Neuronal stem cell (in vitro differentiated cells): Measurements from ENCODE around the gene NUDT17.

Source experiments
- DNase-seq: peaks from one replicate; pipeline ENCODE4 v3.0.0-alpha.2; 2013; ENCODE audit warnings: low spot score
- H2AFZ ChIP-seq: one replicate; pipeline ENCODE4 v1.6.1; 2013; ENCODE audit warnings: mild to moderate bottlenecking, low read length, inconsistent platforms
- H2AK5ac ChIP-seq: 2 replicates; pipeline ENCODE4 v1.6.1; 2013; ENCODE audit warnings: low read depth, mild to moderate bottlenecking, inconsistent platforms, low read length, moderate library complexity, mixed read lengths
- H2BK120ac ChIP-seq: 2 replicates; pipeline ENCODE4 v1.6.1; 2013; ENCODE audit warnings: low read depth, mild to moderate bottlenecking, inconsistent platforms, low read length, moderate library complexity, mixed read lengths
- H2BK12ac ChIP-seq: one replicate; pipeline ENCODE4 v1.6.1; 2013; ENCODE audit warnings: low read length, inconsistent platforms
- H2BK15ac ChIP-seq: 2 replicates; pipeline ENCODE4 v1.6.1; 2013; ENCODE audit warnings: mild to moderate bottlenecking, low read length, inconsistent platforms, mixed read lengths
- H2BK5ac ChIP-seq: one replicate; pipeline ENCODE4 v1.6.1; 2013; ENCODE audit warnings: inconsistent platforms, mild to moderate bottlenecking, low read length, moderate library complexity
- H3K14ac ChIP-seq: one replicate; pipeline ENCODE4 v1.6.1; 2013; ENCODE audit warnings: low read length, inconsistent platforms
- H3K18ac ChIP-seq: 2 replicates; pipeline ENCODE4 v1.6.1; 2013; ENCODE audit warnings: low read length, inconsistent platforms
- H3K23ac ChIP-seq: 2 replicates; pipeline ENCODE4 v1.6.1; 2013; ENCODE audit warnings: low read depth, mild to moderate bottlenecking, mixed read lengths, low read length, inconsistent platforms; ENCODE audit not compliant: poor library complexity
- H3K27ac ChIP-seq: replicated peaks from 3 replicates; pipeline ENCODE4 v1.5.1; 2013; ENCODE audit warnings: low read length, inconsistent platforms
- H3K27me3 ChIP-seq, 3 experiments: 2 replicates each; pipeline ENCODE4 v1.6.1; 2013; ENCODE audit warnings: low read length in 3 of 3, mild to moderate bottlenecking in 2 of 3, inconsistent platforms in 1 of 3, low read depth in 1 of 3, mixed read lengths in 1 of 3, moderate library complexity in 1 of 3; ENCODE audit not compliant: control insufficient read depth in 3 of 3, insufficient read depth in 3 of 3
- H3K36me3 ChIP-seq, 2 donors: replicated peaks in 1 of 2; 2 replicates each; pipeline ENCODE4 v1.6.1; 2013; ENCODE audit warnings: low read length in 2 of 2; ENCODE audit not compliant: control insufficient read depth in 2 of 2, insufficient read depth in 2 of 2
- H3K4ac ChIP-seq: 2 replicates; pipeline ENCODE4 v1.6.1; 2013; ENCODE audit warnings: inconsistent platforms, mild to moderate bottlenecking, low read length, moderate library complexity
- H3K4me1 ChIP-seq, 2 donors: 1 replicate in 1 of 2; 2 replicates in 1 of 2; pipeline ENCODE4 v1.6.1; 2013; ENCODE audit warnings: low read length in 2 of 2, low read depth in 1 of 2; ENCODE audit not compliant: control insufficient read depth in 2 of 2, insufficient read depth in 1 of 2
- H3K4me2 ChIP-seq: one replicate; pipeline ENCODE4 v1.6.1; 2013; ENCODE audit warnings: mild to moderate bottlenecking, low read length, inconsistent platforms; ENCODE audit not compliant: insufficient read depth, poor library complexity, severe bottlenecking
- H3K4me3 ChIP-seq, 2 donors: 2 replicates each; pipeline ENCODE4 v1.5.1; 2013; ENCODE audit warnings: low read length in 2 of 2, mild to moderate bottlenecking in 2 of 2, inconsistent platforms in 1 of 2, moderate library complexity in 1 of 2
- H3K79me1 ChIP-seq: one replicate; pipeline ENCODE4 v1.6.1; 2013; ENCODE audit warnings: low read depth, mild to moderate bottlenecking, inconsistent platforms, low read length, moderate library complexity
- H3K9ac ChIP-seq: one replicate; pipeline ENCODE4 v1.6.1; 2013; ENCODE audit warnings: mild to moderate bottlenecking, low read depth, low read length, inconsistent platforms; ENCODE audit not compliant: poor library complexity
- H3K9me3 ChIP-seq, 2 donors: replicated peaks in 1 of 2; 2 replicates each; pipeline versions ENCODE3 to v1.6.1; 2013; ENCODE audit warnings: low read length in 2 of 2, mild to moderate bottlenecking in 2 of 2, inconsistent platforms in 1 of 2, low read depth in 1 of 2, mixed read lengths in 1 of 2, moderate library complexity in 1 of 2; ENCODE audit not compliant: control insufficient read depth in 2 of 2, insufficient read depth in 1 of 2
- H4K8ac ChIP-seq: one replicate; pipeline ENCODE4 v1.6.1; 2013; ENCODE audit warnings: low read depth, mild to moderate bottlenecking, inconsistent platforms, low read length, moderate library complexity
- H4K91ac ChIP-seq: one replicate; pipeline ENCODE4 v1.6.1; 2013; ENCODE audit warnings: low read length, low read depth, mild to moderate bottlenecking, inconsistent platforms; ENCODE audit not compliant: poor library complexity
- WGBS, 2 donors: extraction: QIAGEN DNeasy Blood & Tissue Kit; methylation state at CpG; one replicate each; pipeline ENCODE4 v1.1.7; 2013; ENCODE audit warnings: missing lambda C conversion rate in 2 of 2, mixed read lengths in 1 of 2; ENCODE audit not compliant: insufficient read length in 2 of 2, insufficient replicate concordance in 1 of 2; ENCODE audit errors: extremely low coverage in 2 of 2; 5-methylcytosine and 5-hydroxymethylcytosine counted together

NUDT17 gene

GRCh38 chr1:145859491-145860023 lies 14.1 kb downstream of the NUDT17 start:
- peaks cover 0 to 4% (median 0%) of the 10 kb centered on the region in 3 experiments for H3K27me3 ChIP-seq
- H3K23ac ChIP-seq = peak overlapping the region; percentile 62
- H2AFZ ChIP-seq = peak overlapping the region; percentile 89
- H3K4me2 ChIP-seq = peak overlapping the region; percentile 75
- peak overlapping the region; percentile 53 for H3K18ac ChIP-seq
- peaks cover 0 to 2% of the 10 kb centered on the region in 2 donors for H3K9me3 ChIP-seq
- no peak overlapping the region for H2BK12ac ChIP-seq
- H3K4me3 ChIP-seq = peak overlapping the region; percentile 79 to 88
- H4K91ac ChIP-seq = no peak overlapping the region
- peaks cover 19 to 27% of the 10 kb centered on the region in 2 donors for H3K36me3 ChIP-seq
- DNase-seq = peak; percentile 77
- H3K4ac ChIP-seq = no peak overlapping the region
- H3K4me1 ChIP-seq = peaks cover 3 to 6% of the 10 kb centered on the region in 2 donors
- no CpG with 5 or more reads among the region's 41 CpGs for WGBS, 2 donors
- no peak overlapping the region for H2BK15ac ChIP-seq
- H2AK5ac ChIP-seq = no peak overlapping the region
- peaks cover 4% of the 10 kb centered on the region for H3K79me1 ChIP-seq
- no peak overlapping the region for H2BK120ac ChIP-seq
- H2BK5ac ChIP-seq = peak overlapping the region; percentile 96
- no peak overlapping the region for H4K8ac ChIP-seq
- H3K14ac ChIP-seq = no peak overlapping the region
- H3K9ac ChIP-seq = peak overlapping the region; percentile 87
- H3K27ac ChIP-seq = peak overlapping the region; percentile 53

- Histone ChIP-seq H3K9ac (no peak overlapping the region), H2BK120ac (no peak overlapping the region), H3K14ac (no peak overlapping the region), H3K4me2 (no peak overlapping the region), H3K18ac (peak overlapping the region; percentile 37), H3K27me3 (peaks cover 0 to 20% (median 0%) of the 10 kb centered on the region in 3 experiments), H3K4ac (no peak overlapping the region), H2BK12ac (no peak overlapping the region), H3K36me3 (no peaks in the 10 kb centered on the region), H2BK5ac (no peak overlapping the region), H3K27ac (no peak overlapping the region), H2AK5ac (no peak overlapping the region), H4K8ac (peak overlapping the region; percentile 75), H3K4me1 (peaks cover 0 to 4% of the 10 kb centered on the region in 2 donors), H4K91ac (no peak overlapping the region), H3K79me1 (no peaks in the 10 kb centered on the region), H2BK15ac (no peak overlapping the region), H3K4me3 (no peak overlapping the region), H3K23ac (no peak overlapping the region), H3K9me3 (no peaks in the 10 kb centered on the region), H2AFZ (no peak overlapping the region)
- no peak for DNase-seq
- no CpG with 5 or more reads among the region's 5 CpGs for WGBS, 2 donors
Observed at GRCh38 chr1:145863282-145864018, 18.0 kb downstream of the NUDT17 start.

GRCh38 chr1:145868232-145868631 lies 22.8 kb downstream of the NUDT17 start:
- no CpG with 5 or more reads among the region's 4 CpGs for WGBS, 2 donors
- H3K23ac ChIP-seq = no peak overlapping the region
- H3K36me3 ChIP-seq = no peaks in the 10 kb centered on the region
- H3K27ac ChIP-seq = no peak overlapping the region
- DNase-seq = no peak
- no peak overlapping the region for H3K4me2 ChIP-seq
- no peak overlapping the region for H3K9ac ChIP-seq
- no peaks in the 10 kb centered on the region for H3K9me3 ChIP-seq
- H2BK5ac ChIP-seq = no peak overlapping the region
- H2BK120ac ChIP-seq = no peak overlapping the region
- H3K4ac ChIP-seq = no peak overlapping the region
- H3K14ac ChIP-seq = no peak overlapping the region
- no peak overlapping the region for H2BK15ac ChIP-seq
- peaks cover 2% of the 10 kb centered on the region for H3K79me1 ChIP-seq
- no peak overlapping the region for H2AK5ac ChIP-seq
- H4K91ac ChIP-seq = no peak overlapping the region
- H3K18ac ChIP-seq = no peak overlapping the region
- peaks cover 0 to 44% (median 0%) of the 10 kb centered on the region in 3 experiments for H3K27me3 ChIP-seq
- no peak overlapping the region for H4K8ac ChIP-seq
- H3K4me1 ChIP-seq = peaks cover 3 to 8% of the 10 kb centered on the region in 2 donors
- no peak overlapping the region for H3K4me3 ChIP-seq
- no peak overlapping the region for H2AFZ ChIP-seq
- H2BK12ac ChIP-seq = no peak overlapping the region
